Small intestine (tissue), 7 donors: ENCODE results near the gene CALML5. TPM values are rescaled to one million over a fixed set of nuclear protein-coding genes. Genes with fewer than 3 reads are reported as not detected.

Experiments
- DNase-seq, 2 donors: peaks; one replicate each; pipeline versions ENCODE4 v3.0.0 to v3.0.0-alpha.2; 2013
- FAIRE-seq: peaks from 2 replicates; lab custom pipeline; 2012; peaks lifted over from hg19 to GRCh38; lab: Jason Lieb, UNC
- H3K27ac ChIP-seq, 3 donors: one replicate each; pipeline ENCODE4 v1.5.1; 2013; ENCODE audit warnings: low read length in 2 of 3, mild to moderate bottlenecking in 2 of 3, control low read depth in 1 of 3, inconsistent platforms in 1 of 3, low read depth in 1 of 3, moderate library complexity in 1 of 3
- H3K27me3 ChIP-seq, 3 donors: one replicate each; pipeline ENCODE4 v1.6.1; 2013; ENCODE audit warnings: low read length in 3 of 3, inconsistent platforms in 1 of 3; ENCODE audit not compliant: control insufficient read depth in 3 of 3, insufficient read depth in 3 of 3
- H3K36me3 ChIP-seq, 3 donors: one replicate each; pipeline ENCODE4 v1.6.1; 2013; ENCODE audit warnings: low read length in 3 of 3, inconsistent platforms in 1 of 3, low read depth in 1 of 3, mild to moderate bottlenecking in 1 of 3, moderate library complexity in 1 of 3; ENCODE audit not compliant: control insufficient read depth in 3 of 3, insufficient read depth in 2 of 3
- H3K4me1 ChIP-seq, 3 donors: one replicate each; pipeline ENCODE4 v1.6.1; 2013; ENCODE audit warnings: low read length in 2 of 3, inconsistent platforms in 1 of 3, low read depth in 1 of 3, mild to moderate bottlenecking in 1 of 3, moderate library complexity in 1 of 3; ENCODE audit not compliant: control insufficient read depth in 3 of 3, insufficient read depth in 2 of 3
- H3K4me3 ChIP-seq, 3 donors: one replicate each; pipeline ENCODE4 v1.5.1; 2013; ENCODE audit warnings: low read length in 3 of 3, control low read depth in 1 of 3, inconsistent platforms in 1 of 3, low read depth in 1 of 3, mild to moderate bottlenecking in 1 of 3, moderate library complexity in 1 of 3
- H3K9me3 ChIP-seq, 2 donors: one replicate each; pipeline ENCODE4 v1.6.1; 2013; ENCODE audit warnings: low read depth in 1 of 2, low read length in 1 of 2; ENCODE audit not compliant: control insufficient read depth in 2 of 2, insufficient read depth in 1 of 2
- WGBS, 3 donors: extraction: QIAGEN DNeasy Blood & Tissue Kit; methylation state at CpG; one replicate each; pipeline ENCODE4 v1.1.7; 2013; 5-methylcytosine and 5-hydroxymethylcytosine counted together
- polyA plus RNA-seq, 4 donors: library from polyadenylated mRNA; stranded (reverse) in 3 of 4; unstranded in 1 of 4; fragments of 200-250 nt in 3 of 4; fragments of 120-200 nt in 1 of 4; gene quantifications; one replicate each; pipeline versions ENCODE4 v1.2.1 to v1.2.3, GENCODE V29; 2013
- donor health status: healthy with polysubstance abuse.
- donor health status: control.
- donor health status: control.
- donor health status: Bipolar disorder and iron deficiency.
- donor health status: healthy.

The CALML5 gene
- polyA plus RNA-seq, 4 donors, result not detected

DNA sequence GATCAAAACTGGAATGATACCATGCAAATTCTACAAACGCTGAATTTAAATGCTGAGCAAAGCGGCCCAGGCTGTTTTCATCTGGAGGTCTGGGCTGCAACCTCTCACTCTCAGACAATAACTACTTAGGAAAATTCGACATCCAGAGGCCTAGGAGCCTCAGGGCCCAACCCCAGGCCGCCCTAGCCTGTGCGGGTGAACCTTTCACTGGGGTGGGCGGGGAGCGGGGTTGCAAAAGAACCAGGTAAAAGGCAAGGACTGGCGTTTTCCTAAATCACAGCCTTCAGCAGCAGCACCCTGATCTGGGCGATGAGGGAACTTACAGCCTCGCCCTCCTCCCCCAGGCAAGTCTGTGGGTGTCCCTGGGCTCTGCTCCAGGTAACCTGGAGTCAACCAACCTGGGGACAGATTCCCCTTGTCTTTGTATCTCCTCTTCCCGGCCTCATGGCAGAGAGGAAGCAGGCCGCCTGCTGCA, 33.4 kb downstream of the CALML5 start:
- FAIRE-seq, result no peak
- 28 to 64% (median 53%) methylated on average over 11 to 12 of the region's 12 CpGs for WGBS, 3 donors
- DNase-seq, result no peak

DNA sequence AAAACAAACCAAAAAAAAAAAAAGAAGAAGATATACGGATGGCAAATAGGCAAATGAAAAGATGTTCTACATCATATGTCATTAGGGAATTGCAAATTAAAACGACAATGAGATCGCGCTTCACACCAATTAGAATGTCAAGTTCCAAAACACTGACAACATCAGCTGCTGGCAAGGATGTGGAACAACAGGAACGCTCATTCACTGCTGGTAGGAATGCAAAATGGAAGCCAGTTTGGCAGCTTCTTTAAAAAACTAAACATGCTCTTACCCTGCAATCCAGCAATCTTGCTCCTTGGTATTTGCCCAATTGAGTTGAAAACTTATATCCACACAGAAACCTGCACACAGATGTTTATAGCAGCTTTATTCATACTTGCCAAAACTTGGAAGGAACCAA, 34.8 kb downstream of the CALML5 start:
- WGBS, 3 donors, result 63 to 85% (median 70%) methylated on average over 5 of the region's 5 CpGs
- Histone ChIP-seq H3K36me3 (peaks cover 0 to 11% (median 0%) of the 10 kb centered on the region in 3 donors), H3K27ac (no peak overlapping the region), H3K9me3 (peaks cover 0 to 7% of the 10 kb centered on the region in 2 donors), H3K4me3 (no peak overlapping the region), H3K4me1 (peaks cover 0 to 35% (median 2%) of the 10 kb centered on the region in 3 donors), H3K27me3 (no peaks in the 10 kb centered on the region)
- FAIRE-seq (no peak), DNase-seq (no peak)

More for the DNA sequence above, 33.4 kb downstream of the CALML5 start:
- H3K27me3 ChIP-seq, result no peaks in the 10 kb centered on the region
- no peaks in the 10 kb centered on the region for H3K36me3 ChIP-seq
- H3K27ac ChIP-seq, result peak overlapping the region; percentile 12 to 84 (median 55)
- H3K4me1 ChIP-seq, result peaks cover 0 to 35% (median 2%) of the 10 kb centered on the region in 3 donors
- peaks cover 0 to 7% of the 10 kb centered on the region in 2 donors for H3K9me3 ChIP-seq
- no peak overlapping the region for H3K4me3 ChIP-seq

DNA sequence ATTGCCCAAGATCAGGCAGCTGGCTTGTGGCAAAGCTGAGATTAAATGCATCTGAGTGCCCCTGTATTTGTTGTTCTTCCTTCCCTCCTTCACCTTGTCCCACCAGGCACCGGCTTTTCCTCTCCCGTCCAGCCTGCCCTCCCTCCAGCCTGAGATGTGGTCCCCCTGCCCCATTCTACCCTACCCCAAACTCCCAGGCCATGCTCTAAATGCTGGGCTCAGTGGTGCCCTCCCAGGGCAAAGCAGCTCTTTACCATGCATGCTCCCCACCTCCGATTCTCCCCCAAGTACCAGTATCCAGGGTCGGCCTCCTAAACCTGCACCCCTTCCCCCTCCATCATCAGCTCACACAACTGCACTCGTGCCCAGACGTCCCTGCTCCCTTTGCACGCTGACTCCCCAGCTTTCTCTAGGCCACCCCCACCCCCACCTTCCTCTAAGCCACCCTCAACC, 36.5 kb downstream of the CALML5 start:
- Histone ChIP-seq H3K27ac (no peak overlapping the region), H3K4me3 (no peak overlapping the region), H3K9me3 (no peaks in the 10 kb centered on the region), H3K27me3 (no peaks in the 10 kb centered on the region), H3K4me1 (peaks cover 0 to 28% (median 2%) of the 10 kb centered on the region in 3 donors), H3K36me3 (peaks cover 3 to 13% (median 4%) of the 10 kb centered on the region in 3 donors)
- no peak for DNase-seq
- FAIRE-seq, result no peak
- WGBS, 3 donors, result 82 to 95% (median 94%) methylated on average over 6 to 7 of the region's 7 CpGs

DNA sequence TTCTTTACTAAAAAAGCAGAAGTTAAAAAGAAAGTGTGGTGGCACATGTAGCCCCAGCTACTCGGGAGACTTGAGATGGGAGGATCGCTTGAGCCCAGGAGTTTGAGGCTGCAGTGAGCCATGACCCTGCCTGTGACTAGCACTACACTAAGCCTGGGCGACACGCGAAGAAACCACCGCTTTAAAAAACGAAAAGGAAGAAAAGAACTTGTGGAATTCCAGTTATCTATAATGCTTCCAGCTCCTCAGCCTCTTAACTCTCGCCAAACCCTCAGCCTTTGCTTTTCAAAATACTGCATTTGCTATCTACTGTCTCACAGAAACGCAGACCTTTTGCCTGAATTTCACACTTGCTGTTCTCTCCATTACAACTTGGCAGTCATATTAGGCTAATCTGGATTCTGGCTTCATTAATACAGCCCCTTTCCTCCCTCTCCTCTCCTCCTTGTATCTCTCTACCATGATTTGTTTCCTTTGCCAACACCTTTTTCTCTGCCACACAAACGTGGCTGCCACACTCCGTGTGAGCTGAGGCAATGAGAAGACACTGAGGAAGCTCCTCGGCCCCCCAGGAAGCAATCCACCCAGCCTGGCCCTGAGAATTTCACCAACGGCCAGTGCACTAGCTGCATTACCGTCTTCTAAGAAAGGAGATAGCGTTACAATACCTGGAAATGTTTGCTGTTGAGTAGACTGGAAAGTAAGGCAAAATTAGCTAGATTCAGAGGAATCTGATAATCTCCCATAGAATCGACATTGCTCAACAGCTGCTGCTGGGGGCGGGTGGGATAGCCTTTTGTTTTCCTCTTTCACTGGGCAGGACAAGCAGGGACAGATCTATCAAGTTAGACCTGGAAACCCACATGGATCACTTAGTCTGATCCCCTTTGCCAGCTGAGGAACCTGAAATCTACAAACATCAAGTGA, 37.2 kb downstream of the CALML5 start:
- Histone ChIP-seq H3K27me3 (no peaks in the 10 kb centered on the region), H3K4me3 (no peak overlapping the region), H3K36me3 (peaks cover 3 to 13% (median 4%) of the 10 kb centered on the region in 3 donors), H3K9me3 (no peaks in the 10 kb centered on the region), H3K4me1 (peaks cover 0 to 22% (median 2%) of the 10 kb centered on the region in 3 donors), H3K27ac (no peak overlapping the region)
- 71 to 81% (median 79%) methylated on average over 17 of the region's 17 CpGs for WGBS, 3 donors
- no peak for FAIRE-seq
- DNase-seq, result no peak

DNA sequence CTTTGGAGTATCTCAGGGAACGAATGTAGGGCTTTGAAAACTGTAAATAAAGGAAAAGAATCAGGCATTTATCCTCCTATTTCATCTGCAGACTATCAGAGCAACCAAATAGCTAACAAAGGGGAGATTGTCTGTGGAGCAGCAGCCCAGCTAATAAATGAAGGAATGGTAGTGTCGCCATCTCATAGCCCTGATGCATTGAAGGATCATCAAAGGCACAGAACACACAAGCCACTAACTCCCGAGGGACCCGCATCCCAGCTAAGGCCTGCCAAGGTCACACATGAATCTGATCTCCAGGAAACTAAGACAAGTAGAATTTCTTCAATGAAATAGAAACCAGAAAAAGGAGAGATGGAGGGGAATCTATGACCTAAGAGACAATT, 38.2 kb downstream of the CALML5 start:
- 82 to 89% (median 85%) methylated on average over 4 of the region's 4 CpGs for WGBS, 3 donors

DNA sequence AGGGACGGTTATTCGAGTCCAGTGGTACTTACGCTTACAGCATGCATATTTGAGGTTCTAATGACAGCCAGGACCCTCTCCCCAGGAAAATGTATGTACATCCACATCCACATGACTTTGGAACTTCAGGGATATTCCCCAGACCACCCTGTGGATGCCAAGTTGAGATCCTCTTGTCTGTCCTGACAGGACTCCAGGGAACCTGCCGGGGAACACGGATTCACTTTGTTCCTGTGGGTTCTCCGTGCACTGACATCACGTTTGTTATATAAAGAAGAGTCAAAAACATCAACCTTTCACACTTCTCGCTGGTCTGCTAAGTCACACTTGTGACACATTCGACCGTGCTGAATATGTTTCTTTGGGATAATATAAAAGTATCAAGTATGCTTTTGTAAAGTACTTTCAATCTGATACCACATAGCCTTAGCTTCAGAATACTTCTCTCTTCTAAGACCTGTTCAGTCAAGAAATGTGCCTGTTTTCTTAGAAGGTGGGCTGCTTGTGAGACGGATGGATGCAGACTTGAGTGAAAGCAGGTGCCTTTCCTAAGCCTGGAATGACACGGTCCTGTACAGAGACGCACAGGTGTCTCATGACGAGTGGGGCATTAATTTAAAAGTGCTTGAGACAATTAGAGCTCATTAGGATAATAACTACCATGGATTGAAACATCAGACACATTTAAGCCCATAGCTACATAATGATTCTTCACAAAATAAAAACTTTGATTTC, 38.7 kb downstream of the CALML5 start:
- no peak for DNase-seq
- H3K4me3 ChIP-seq, result no peak overlapping the region
- no peaks in the 10 kb centered on the region for H3K9me3 ChIP-seq
- no peak overlapping the region for H3K27ac ChIP-seq
- H3K36me3 ChIP-seq, result peaks cover 7 to 24% (median 8%) of the 10 kb centered on the region in 3 donors
- no peak for FAIRE-seq
- H3K4me1 ChIP-seq, result peaks cover 0 to 6% (median 0%) of the 10 kb centered on the region in 3 donors
- H3K27me3 ChIP-seq, result no peaks in the 10 kb centered on the region
- 86 to 90% (median 88%) methylated on average over 14 of the region's 14 CpGs for WGBS, 3 donors

More for the DNA sequence above, 38.2 kb downstream of the CALML5 start:
- Histone ChIP-seq H3K4me1 (peaks cover 0 to 12% (median 0%) of the 10 kb centered on the region in 3 donors), H3K36me3 (peaks cover 7 to 20% (median 8%) of the 10 kb centered on the region in 3 donors), H3K27me3 (no peaks in the 10 kb centered on the region), H3K27ac (no peak overlapping the region), H3K9me3 (no peaks in the 10 kb centered on the region), H3K4me3 (no peak overlapping the region)
- DNase-seq (no peak), FAIRE-seq (no peak)

DNA sequence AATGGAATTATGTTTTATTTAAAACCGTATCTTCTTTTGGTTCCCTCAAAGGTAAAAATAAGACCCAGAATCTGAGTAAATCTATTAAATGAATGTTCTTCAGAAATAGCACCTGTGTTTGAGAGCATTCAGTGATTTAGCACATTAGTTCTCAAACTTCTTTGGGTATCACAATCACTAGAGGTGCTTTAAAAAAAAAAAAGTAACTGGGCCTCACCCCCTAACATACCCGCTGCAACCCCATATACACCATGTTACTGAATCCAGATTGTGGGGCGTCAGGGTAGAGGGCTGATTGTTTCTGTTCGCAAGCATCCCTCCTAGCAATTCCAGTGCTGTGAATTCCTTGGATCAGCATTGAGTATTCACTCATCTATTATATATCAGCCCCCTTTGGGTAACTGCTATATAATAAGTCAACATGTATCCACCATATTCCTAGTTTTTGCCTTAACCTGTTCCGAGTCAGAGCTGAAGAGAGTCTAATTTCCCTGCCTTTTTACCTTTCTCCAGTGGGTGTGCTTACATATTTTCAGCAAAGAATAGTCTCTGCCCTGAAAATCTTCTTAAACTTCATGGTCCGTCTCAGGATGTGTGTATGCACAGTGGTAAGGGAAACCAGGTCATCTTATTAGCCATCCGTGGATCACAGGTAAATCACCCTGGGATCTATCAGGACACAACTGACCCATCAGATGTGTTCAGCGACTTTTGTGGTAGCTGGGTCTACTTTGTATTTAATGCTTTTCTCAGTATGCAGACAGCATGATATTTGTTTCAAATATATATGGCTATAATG, 40.2 kb downstream of the CALML5 start:
- peaks cover 0 to 5% (median 0%) of the 10 kb centered on the region in 3 donors for H3K4me1 ChIP-seq
- no peak overlapping the region for H3K4me3 ChIP-seq
- no peaks in the 10 kb centered on the region for H3K9me3 ChIP-seq
- no peak overlapping the region for H3K27ac ChIP-seq
- H3K36me3 ChIP-seq, result peaks cover 10 to 27% (median 10%) of the 10 kb centered on the region in 3 donors
- no peaks in the 10 kb centered on the region for H3K27me3 ChIP-seq
- DNase-seq (no peak), FAIRE-seq (no peak)
- WGBS, 3 donors, result 82 to 94% (median 91%) methylated on average over 8 of the region's 8 CpGs
